HCT116 (cell line): Measurements from ENCODE around the gene MBP. TPM values are rescaled to one million over a fixed set of nuclear protein-coding genes. Genes with fewer than 3 reads are reported as not detected.

Experiments
- ATAC-seq: fragments of 200-7000 bp; cut with Tn5 transposase; 2 replicates; pipeline ENCODE4 v1.9.1; 2020; ENCODE audit warnings: mild to moderate bottlenecking, moderate library complexity
- BruUV-seq: library from RNA; stranded (reverse); fragments of 400-500 nt; replicated peaks from 2 replicates; lab custom pipeline; 2021; lab: Mats Ljungman, UMichigan
- CTCF ChIA-PET: fragments of 300-600 bp; sonication (Branson Sonifier 250); formaldehyde crosslinking; loops from one replicate; lab custom pipeline; 2021; ENCODE audit warnings: antibody characterized with exemption; lab: Charles Lee
- POLR2A ChIA-PET: fragments of 300-600, 350-600 bp; sonication (Branson Sonifier 250); formaldehyde crosslinking; loops from one replicate; lab custom pipeline; 2021; ENCODE audit warnings: antibody characterized with exemption; lab: Charles Lee
- RAD21 ChIA-PET, 2 experiments: fragments of 300-600 bp; sonication (Branson Sonifier 250); formaldehyde crosslinking; loops; one replicate each; lab custom pipeline; 2023; ENCODE audit warnings: low total read pairs in 2 of 2; ENCODE audit not compliant: uncharacterized antibody in 2 of 2, unreplicated experiment in 2 of 2, low non-redundant PET in 1 of 2; lab: Charles Lee
- DNase-seq: peaks from one replicate; pipeline ENCODE4 v3.0.0-alpha.2; 2010; ENCODE audit warnings: low read depth, low spot score
- H2AFZ ChIP-seq: fragments of 200-600 bp; shearing (Covaris generic), sonication (generic); 2 replicates; pipeline ENCODE4 v1.6.1; 2017; ENCODE audit warnings: low read depth, mixed run types, mixed read lengths, antibody characterized with exemption, low read length; ENCODE audit not compliant: poor library complexity, severe bottlenecking
- H3K27ac ChIP-seq: 2 replicates; pipeline ENCODE4 v1.5.1; 2012; ENCODE audit warnings: low read depth, low read length
- H3K27me3 ChIP-seq: fragments of 200-600 bp; sonication (generic); 2 replicates; pipeline ENCODE4 v1.6.1; 2016; ENCODE audit warnings: mixed run types, low read length, mixed read lengths; ENCODE audit not compliant: insufficient read depth
- H3K36me3 ChIP-seq, 2 experiments: fragments of 200-500 bp in 1 of 2; fragments of 200-600 bp in 1 of 2; sonication (Bioruptor generic) in 1 of 2; sonication (generic) in 1 of 2; 2 replicates each; pipeline versions ENCODE4 v1.5.1 to v1.6.1; 2014 to 2016; ENCODE audit warnings: low read length in 2 of 2, inconsistent platforms in 1 of 2, mixed read lengths in 1 of 2, mixed run types in 1 of 2; ENCODE audit not compliant: insufficient read depth in 2 of 2, control insufficient read depth in 1 of 2
- H3K4me1 ChIP-seq, 2 experiments: fragments of 200-600 bp in 1 of 2; sonication (generic) in 1 of 2; 2 replicates each; pipeline versions ENCODE4 v1.5.1 to v1.6.1; 2012 to 2017; ENCODE audit warnings: low read length in 2 of 2, inconsistent platforms in 1 of 2, mild to moderate bottlenecking in 1 of 2, mixed read lengths in 1 of 2, mixed run types in 1 of 2, moderate library complexity in 1 of 2; ENCODE audit not compliant: insufficient read depth in 2 of 2, control insufficient read depth in 1 of 2
- H3K4me2 ChIP-seq: fragments of 200-600 bp; sonication (generic); 2 replicates; pipeline ENCODE4 v1.6.1; 2017; ENCODE audit warnings: mixed run types, low read length, mixed read lengths
- H3K4me3 ChIP-seq, 2 experiments: fragments of 200-600 bp in 1 of 2; sonication (generic) in 1 of 2; replicated peaks in 1 of 2; 2 replicates each; pipeline ENCODE4 v1.5.1; 2011 to 2016; ENCODE audit warnings: low read length in 2 of 2, control low read depth in 1 of 2, low read depth in 1 of 2, mild to moderate bottlenecking in 1 of 2, mixed read lengths in 1 of 2, mixed run types in 1 of 2
- H3K79me2 ChIP-seq: fragments of 200-600 bp; sonication (generic); 2 replicates; pipeline ENCODE4 v1.6.1; 2017; ENCODE audit warnings: mild to moderate bottlenecking, mixed run types, low read length, moderate library complexity, mixed read lengths; ENCODE audit not compliant: insufficient read depth
- H3K9ac ChIP-seq: fragments of 200-600 bp; sonication (generic); 2 replicates; pipeline ENCODE4 v1.6.1; 2016; ENCODE audit warnings: low read length, mixed read lengths
- H3K9me2 ChIP-seq: fragments of 200-600 bp; sonication (generic), shearing (Covaris generic); 2 replicates; pipeline ENCODE4 v1.6.1; 2017; ENCODE audit warnings: mixed run types, mild to moderate bottlenecking, moderate library complexity; ENCODE audit not compliant: insufficient read depth
- H3K9me3 ChIP-seq, 2 experiments: fragments of 200-500 bp in 1 of 2; fragments of 200-600 bp in 1 of 2; sonication (Bioruptor generic) in 1 of 2; sonication (generic) in 1 of 2; 2 replicates each; pipeline ENCODE4 v1.6.1; 2014 to 2017; ENCODE audit warnings: low read length in 2 of 2, mixed read lengths in 2 of 2, inconsistent platforms in 1 of 2, low read depth in 1 of 2, mild to moderate bottlenecking in 1 of 2, mixed run types in 1 of 2, moderate library complexity in 1 of 2; ENCODE audit not compliant: control insufficient read depth in 1 of 2, insufficient read depth in 1 of 2
- H4K20me1 ChIP-seq: fragments of 200-600 bp; sonication (generic), shearing (Covaris generic); 2 replicates; pipeline ENCODE4 v1.6.1; 2017; ENCODE audit warnings: mixed run types, mild to moderate bottlenecking, moderate library complexity; ENCODE audit not compliant: insufficient read depth
- CEBPB ChIP-seq: IDR thresholded peaks from 2 replicates; pipeline ENCODE4 v1.6.1; 2012; ENCODE audit warnings: low read depth
- CTCF ChIP-seq, 3 experiments: fragments of 200-600 bp in 1 of 3; sonication (generic) in 1 of 3; IDR thresholded peaks in 2 of 3; conservative IDR thresholded peaks in 1 of 3; 2 replicates each; pipeline ENCODE4 v1.5.1; 2012 to 2017; ENCODE audit warnings: low read depth in 2 of 3, low read length in 2 of 3, antibody characterized with exemption in 1 of 3, borderline replicate concordance in 1 of 3, control low read depth in 1 of 3, mild to moderate bottlenecking in 1 of 3, mixed read lengths in 1 of 3, mixed run types in 1 of 3, moderate library complexity in 1 of 3; ENCODE audit not compliant: insufficient read depth in 1 of 3
- EZH2 ChIP-seq: fragments of 200-600 bp; sonication (generic); IDR thresholded peaks from 2 replicates; pipeline ENCODE4 v1.6.1; 2017; ENCODE audit warnings: antibody characterized with exemption, mixed run types
- JUND ChIP-seq: IDR thresholded peaks from 2 replicates; pipeline ENCODE4 v1.6.1; 2012
- POLR2A ChIP-seq: IDR thresholded peaks from 2 replicates; pipeline ENCODE4 v1.7.0; 2011; ENCODE audit warnings: borderline replicate concordance; ENCODE audit not compliant: insufficient read depth, insufficient read length; ENCODE audit errors: extremely low read depth
- POLR2AphosphoS5 ChIP-seq: IDR thresholded peaks from 2 replicates; pipeline ENCODE4 v1.6.1; 2011; ENCODE audit warnings: mild to moderate bottlenecking, low read depth, low read length, moderate library complexity
- RAD21 ChIP-seq: IDR thresholded peaks from 2 replicates; pipeline ENCODE4 v1.6.1; 2012; ENCODE audit warnings: low read depth, mild to moderate bottlenecking
- SIN3A ChIP-seq: IDR thresholded peaks from 2 replicates; pipeline ENCODE4 v1.6.1; 2012; ENCODE audit warnings: low read depth
- SP1 ChIP-seq: IDR thresholded peaks from 2 replicates; pipeline ENCODE4 v1.6.1; 2012; ENCODE audit warnings: low read depth
- SRF ChIP-seq: IDR thresholded peaks from 2 replicates; pipeline ENCODE4 v1.6.1; 2012; ENCODE audit warnings: low read depth
- YY1 ChIP-seq: IDR thresholded peaks from 2 replicates; pipeline ENCODE4 v1.6.1; 2011; ENCODE audit warnings: low read length, low read depth, moderate library complexity, mild to moderate bottlenecking; ENCODE audit not compliant: insufficient replicate concordance; ENCODE audit errors: extremely low read depth
- ZFX ChIP-seq: fragments of 450-650 bp; IDR thresholded peaks from 2 replicates; pipeline ENCODE4 v1.6.1; 2017
- ZNF274 ChIP-seq: fragments of 200-500 bp; sonication (Bioruptor generic); IDR thresholded peaks from 2 replicates; pipeline ENCODE4 v1.6.1; 2014; ENCODE audit warnings: mild to moderate bottlenecking, low read depth, low read length, inconsistent platforms
- intact Hi-C: fragments of 100-400 bp; cut with micrococcal nuclease; formaldehyde crosslinking; loops from 2 replicates; pipeline ENCODE4 v1.10.0; 2022
- total RNA-seq: library from RNA; stranded (reverse); gene quantifications from one replicate; pipeline ENCODE4 v1.2.1, GENCODE V29; 2021; ENCODE audit not compliant: unreplicated experiment
- TF ChIP-seq, protein P1 (sequence below): IDR thresholded peaks from 2 replicates; pipeline ENCODE4 v1.6.1; 2012
- TF ChIP-seq, protein P2 (sequence below): IDR thresholded peaks from 2 replicates; pipeline ENCODE4 v1.6.1; 2012
- TF ChIP-seq, protein P3 (sequence below): IDR thresholded peaks from 2 replicates; pipeline ENCODE4 v1.6.1; 2011; ENCODE audit warnings: mild to moderate bottlenecking, low read length, moderate library complexity; ENCODE audit not compliant: insufficient replicate concordance; ENCODE audit errors: extremely low read depth

Gene MBP
- total RNA-seq, 1 experiment from 2014 or later = 34.9 TPM

GRCh38 chr18:77137851-77138250, 5.3 kb upstream of the MBP start:
- no peak for ATAC-seq
- ChIA-PET RAD21 (no interaction called here), CTCF (no interaction called here), POLR2A (no interaction called here)
- DNase-seq = no peak
- H4K20me1 ChIP-seq = no peaks in the 10 kb centered on the region
- H3K9me3 ChIP-seq = no peaks in the 10 kb centered on the region
- H3K36me3 ChIP-seq = no peaks in the 10 kb centered on the region
- no peak overlapping the region for H3K27ac ChIP-seq
- no peaks in the 10 kb centered on the region for H3K9me2 ChIP-seq
- H3K9ac ChIP-seq = no peak overlapping the region
- H3K79me2 ChIP-seq = no peaks in the 10 kb centered on the region
- no peaks in the 10 kb centered on the region for H3K27me3 ChIP-seq
- H3K4me2 ChIP-seq = no peak overlapping the region
- H3K4me1 ChIP-seq = peaks cover 6 to 17% of the 10 kb centered on the region in 2 experiments; a peak in 3 of 4 replicates
- no peak for TF ChIP-seq EZH2
- no peak for TF ChIP-seq SRF
- TF ChIP-seq, protein P1, sequence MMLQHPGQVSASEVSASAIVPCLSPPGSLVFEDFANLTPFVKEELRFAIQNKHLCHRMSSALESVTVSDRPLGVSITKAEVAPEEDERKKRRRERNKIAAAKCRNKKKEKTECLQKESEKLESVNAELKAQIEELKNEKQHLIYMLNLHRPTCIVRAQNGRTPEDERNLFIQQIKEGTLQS = no peak
- no peak for TF ChIP-seq ZNF274
- TF ChIP-seq, protein P2, sequence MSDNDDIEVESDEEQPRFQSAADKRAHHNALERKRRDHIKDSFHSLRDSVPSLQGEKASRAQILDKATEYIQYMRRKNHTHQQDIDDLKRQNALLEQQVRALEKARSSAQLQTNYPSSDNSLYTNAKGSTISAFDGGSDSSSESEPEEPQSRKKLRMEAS = no peak
- no peak for TF ChIP-seq ZFX
- TF ChIP-seq CTCF (IDR thresholded peaks at IDR 0.05 in 2 of 3, conservative IDR thresholded peaks at IDR 0.05 in 1 of 3; ENCODE audit: borderline replicate concordance in 1 of 3, insufficient read depth in 1 of 3, low read depth in 2 of 3, low read length in 2 of 3) = no peak
- TF ChIP-seq, protein P3, sequence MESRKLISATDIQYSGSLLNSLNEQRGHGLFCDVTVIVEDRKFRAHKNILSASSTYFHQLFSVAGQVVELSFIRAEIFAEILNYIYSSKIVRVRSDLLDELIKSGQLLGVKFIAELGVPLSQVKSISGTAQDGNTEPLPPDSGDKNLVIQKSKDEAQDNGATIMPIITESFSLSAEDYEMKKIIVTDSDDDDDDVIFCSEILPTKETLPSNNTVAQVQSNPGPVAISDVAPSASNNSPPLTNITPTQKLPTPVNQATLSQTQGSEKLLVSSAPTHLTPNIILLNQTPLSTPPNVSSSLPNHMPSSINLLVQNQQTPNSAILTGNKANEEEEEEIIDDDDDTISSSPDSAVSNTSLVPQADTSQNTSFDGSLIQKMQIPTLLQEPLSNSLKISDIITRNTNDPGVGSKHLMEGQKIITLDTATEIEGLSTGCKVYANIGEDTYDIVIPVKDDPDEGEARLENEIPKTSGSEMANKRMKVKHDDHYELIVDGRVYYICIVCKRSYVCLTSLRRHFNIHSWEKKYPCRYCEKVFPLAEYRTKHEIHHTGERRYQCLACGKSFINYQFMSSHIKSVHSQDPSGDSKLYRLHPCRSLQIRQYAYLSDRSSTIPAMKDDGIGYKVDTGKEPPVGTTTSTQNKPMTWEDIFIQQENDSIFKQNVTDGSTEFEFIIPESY = no peak
- TF ChIP-seq SP1 = no peak
- TF ChIP-seq POLR2A = no peak
- TF ChIP-seq POLR2AphosphoS5 = no peak
- TF ChIP-seq RAD21 = no peak
- TF ChIP-seq CEBPB = no peak
- no peak for TF ChIP-seq JUND
- no peak for TF ChIP-seq SIN3A
- TF ChIP-seq YY1 = no peak
- H3K4me3 ChIP-seq = no peak overlapping the region
- no peak overlapping the region for H2AFZ ChIP-seq
- BruUV-seq = no TSS peak
- intact Hi-C loops = loop anchor here (10.0 kb wide), 1 partner anchor 133 kb away; no protein-coding TSS in a partner anchor
